Lower leg skin (tissue), 3 donors: ENCODE measurements around the gene AHNAK2.

Source experiments
- CTCF ChIP-seq, 3 donors: fragments of 450-650 bp; IDR thresholded peaks; one replicate each; pipeline ENCODE4 v1.5.1; 2016; ENCODE audit warnings: antibody characterized with exemption in 3 of 3, mild to moderate bottlenecking in 3 of 3, moderate library complexity in 2 of 3
- POLR2A ChIP-seq, 2 donors: fragments of 450-650 bp; IDR thresholded peaks; one replicate each; pipeline ENCODE4 v1.6.1; 2016 to 2017; ENCODE audit warnings: antibody characterized with exemption in 2 of 2, mild to moderate bottlenecking in 1 of 2, moderate library complexity in 1 of 2

GRCh38 chr14:104974146-104974541 is 4.0 kb downstream of the AHNAK2 start:
- TF ChIP-seq CTCF (IDR thresholded peaks at IDR 0.05), result no peak
- no peak for TF ChIP-seq POLR2A (IDR thresholded peaks at IDR 0.05)
